Suprapubic skin (tissue), 4 donors: Measurements from ENCODE around the gene CNTNAP4.

ENCODE experiments used
- CTCF ChIP-seq, 2 donors: fragments of 200-600 bp in 1 of 2; fragments of 450-650 bp in 1 of 2; sonication (generic) in 1 of 2; IDR thresholded peaks; one replicate each; pipeline ENCODE4 v1.5.1; 2016 to 2019; ENCODE audit warnings: antibody characterized with exemption in 2 of 2, mild to moderate bottlenecking in 1 of 2, moderate library complexity in 1 of 2
- POLR2A ChIP-seq, 2 donors: fragments of 450-650 bp; IDR thresholded peaks; one replicate each; pipeline ENCODE4 v1.6.1; 2017; ENCODE audit warnings: antibody characterized with exemption in 2 of 2, mild to moderate bottlenecking in 2 of 2, moderate library complexity in 2 of 2
- POLR2AphosphoS5 ChIP-seq, 3 donors: sonication (generic); formaldehyde crosslinking; IDR thresholded peaks; one replicate each; pipeline ENCODE4 v1.6.1; 2017; ENCODE audit warnings: antibody characterized with exemption in 3 of 3

- no peak for TF ChIP-seq CTCF (IDR thresholded peaks at IDR 0.05)
- no peak for TF ChIP-seq POLR2AphosphoS5 (IDR thresholded peaks at IDR 0.05)
- TF ChIP-seq POLR2A (IDR thresholded peaks at IDR 0.05), result no peak
Measured at GRCh38 chr16:76237471-76237870, 39.7 kb upstream of the CNTNAP4 start.
